ENCODE results near the gene KYNU.
"Not testable (repeated sequence)": the region's sequence is repeated elsewhere in the genome, so short reads cannot be mapped to it uniquely, and the experiment has no call there.

KYNU gene

DNA sequence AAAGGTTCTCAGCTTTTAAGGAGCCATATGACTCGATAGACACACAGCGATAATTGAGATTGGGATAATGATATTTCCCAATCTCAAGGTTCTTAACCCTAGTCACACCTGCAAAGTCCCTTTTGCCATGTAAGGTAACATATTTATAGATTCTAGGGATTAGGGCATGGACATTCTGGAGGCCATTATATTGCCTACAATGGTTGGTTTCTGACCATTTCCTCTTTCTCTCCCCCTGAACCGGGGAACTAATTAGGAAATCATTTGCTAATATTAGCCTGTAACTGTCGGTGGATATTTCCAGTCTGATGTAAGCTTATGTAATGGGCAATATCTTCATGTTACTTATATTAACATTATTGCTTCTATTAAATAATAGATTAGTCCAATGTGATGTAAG, 210.9 kb downstream of the KYNU start:
- POLR2A ChIA-PET: no interaction called here
- CTCF ChIA-PET: interaction anchor here (1.0 kb wide), 1 partner anchor 54 kb away, joined by 3 read pairs; no protein-coding TSS in a partner anchor
- DNase-seq (ENCODE audit: low read depth, low spot score): no peak

DNA sequence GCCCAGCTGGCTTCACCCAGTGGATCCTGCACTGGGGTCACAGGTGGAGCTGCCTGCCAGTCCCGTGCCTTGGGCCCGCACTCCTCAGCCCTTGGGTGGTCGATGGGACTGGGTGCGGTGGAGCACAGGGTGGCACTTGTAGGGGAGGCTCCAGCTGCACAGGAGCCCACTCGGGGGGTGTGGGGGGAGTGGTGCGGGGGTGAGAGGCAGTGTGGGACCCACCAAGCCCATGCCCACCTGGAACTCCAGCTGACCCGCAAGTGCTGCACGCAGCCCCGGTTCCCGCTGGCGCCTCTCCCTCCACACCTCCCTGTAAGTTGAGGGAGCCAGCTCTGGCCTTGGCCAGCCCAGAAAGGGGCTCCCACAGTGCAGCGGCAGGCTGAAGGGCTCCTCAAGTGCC, 212.1 kb downstream of the KYNU start:
- DNase-seq (ENCODE audit: low read depth, low spot score); CTCF ChIA-PET; POLR2A ChIA-PET; H3K4me3 ChIP-seq (ENCODE audit: low read depth, low read length): not testable (repeated sequence)

More for the DNA sequence above, 210.9 kb downstream of the KYNU start:
- no peak overlapping the region for H3K4me3 ChIP-seq (ENCODE audit: low read depth, low read length)
- TF ChIP-seq, protein P1, sequence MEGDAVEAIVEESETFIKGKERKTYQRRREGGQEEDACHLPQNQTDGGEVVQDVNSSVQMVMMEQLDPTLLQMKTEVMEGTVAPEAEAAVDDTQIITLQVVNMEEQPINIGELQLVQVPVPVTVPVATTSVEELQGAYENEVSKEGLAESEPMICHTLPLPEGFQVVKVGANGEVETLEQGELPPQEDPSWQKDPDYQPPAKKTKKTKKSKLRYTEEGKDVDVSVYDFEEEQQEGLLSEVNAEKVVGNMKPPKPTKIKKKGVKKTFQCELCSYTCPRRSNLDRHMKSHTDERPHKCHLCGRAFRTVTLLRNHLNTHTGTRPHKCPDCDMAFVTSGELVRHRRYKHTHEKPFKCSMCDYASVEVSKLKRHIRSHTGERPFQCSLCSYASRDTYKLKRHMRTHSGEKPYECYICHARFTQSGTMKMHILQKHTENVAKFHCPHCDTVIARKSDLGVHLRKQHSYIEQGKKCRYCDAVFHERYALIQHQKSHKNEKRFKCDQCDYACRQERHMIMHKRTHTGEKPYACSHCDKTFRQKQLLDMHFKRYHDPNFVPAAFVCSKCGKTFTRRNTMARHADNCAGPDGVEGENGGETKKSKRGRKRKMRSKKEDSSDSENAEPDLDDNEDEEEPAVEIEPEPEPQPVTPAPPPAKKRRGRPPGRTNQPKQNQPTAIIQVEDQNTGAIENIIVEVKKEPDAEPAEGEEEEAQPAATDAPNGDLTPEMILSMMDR (IDR thresholded peaks at IDR 0.05; ENCODE audit: insufficient read depth, low read length, missing control alignments): no peak

All from AG04449 (cell line).